IMR-90 (cell line): Measurements from ENCODE around the gene CNP. TPM values are rescaled to one million over a fixed set of nuclear protein-coding genes. Genes with fewer than 3 reads are reported as not detected.

Source experiments
- ATAC-seq: fragments of 200-7000 bp; cut with Tn5 transposase; 2 replicates; pipeline ENCODE4 v1.9.1; 2020; ENCODE audit warnings: low read depth, mild to moderate bottlenecking, moderate library complexity
- BruUV-seq: library from RNA; stranded (reverse); fragments of 400-500 nt; replicated peaks from 2 replicates; lab custom pipeline; 2021; lab: Mats Ljungman, UMichigan
- CTCF ChIA-PET: fragments of 300-600 bp; formaldehyde crosslinking; extraction: SDS; loops from one replicate; lab custom pipeline; 2021; ENCODE audit warnings: antibody characterized with exemption; lab: Yijun Ruan, JAX
- POLR2A ChIA-PET: fragments of 300-600 bp; sonication (Branson Sonifier 250); formaldehyde crosslinking; loops from one replicate; lab custom pipeline; 2022; ENCODE audit warnings: antibody characterized with exemption; ENCODE audit not compliant: unreplicated experiment; lab: Charles Lee
- DNase-seq: peaks from one replicate; pipeline ENCODE4 v3.0.0; 2013
- H2AFZ ChIP-seq: replicated peaks from 2 replicates; pipeline ENCODE3; 2013; ENCODE audit warnings: low read length, mild to moderate bottlenecking; ENCODE audit not compliant: poor library complexity
- H2AK5ac ChIP-seq: 2 replicates; pipeline ENCODE4 v1.6.1; 2013; ENCODE audit warnings: low read depth, low read length, inconsistent platforms
- H2AK9ac ChIP-seq: replicated peaks from 2 replicates; pipeline ENCODE3; 2013; ENCODE audit warnings: mild to moderate bottlenecking, low read depth, low read length, moderate library complexity; ENCODE audit not compliant: poor library complexity
- H2BK120ac ChIP-seq: 2 replicates; pipeline ENCODE4 v1.6.1; 2013; ENCODE audit warnings: low read depth, low read length, inconsistent platforms
- H2BK15ac ChIP-seq: 3 replicates; pipeline ENCODE4 v1.6.1; 2013; ENCODE audit warnings: low read depth, low read length, inconsistent platforms
- H2BK20ac ChIP-seq: 2 replicates; pipeline ENCODE4 v1.6.1; 2013; ENCODE audit warnings: low read depth, mild to moderate bottlenecking, inconsistent platforms, low read length, moderate library complexity
- H2BK5ac ChIP-seq: 2 replicates; pipeline ENCODE4 v1.6.1; 2013; ENCODE audit warnings: mild to moderate bottlenecking, low read depth, low read length, inconsistent platforms; ENCODE audit not compliant: poor library complexity, severe bottlenecking
- H3K14ac ChIP-seq: replicated peaks from 2 replicates; pipeline ENCODE4 v1.6.1; 2013; ENCODE audit warnings: low read depth, low read length, inconsistent platforms
- H3K18ac ChIP-seq: 2 replicates; pipeline ENCODE4 v1.6.1; 2013; ENCODE audit warnings: low read depth, low read length, control low read depth
- H3K23ac ChIP-seq: 2 replicates; pipeline ENCODE4 v1.6.1; 2013; ENCODE audit warnings: low read depth, low read length, inconsistent platforms
- H3K27ac ChIP-seq: 2 replicates; pipeline ENCODE4 v1.5.1; 2013; ENCODE audit warnings: mild to moderate bottlenecking, control low read depth, low read length; ENCODE audit not compliant: insufficient read depth
- H3K27me3 ChIP-seq: 2 replicates; pipeline ENCODE4 v1.6.1; 2013; ENCODE audit warnings: low read length; ENCODE audit not compliant: control insufficient read depth, insufficient read depth
- H3K36me3 ChIP-seq: 2 replicates; pipeline ENCODE4 v1.6.1; 2013; ENCODE audit warnings: low read length, mixed read lengths; ENCODE audit not compliant: control insufficient read depth, insufficient read depth
- H3K4ac ChIP-seq: 2 replicates; pipeline ENCODE4 v1.6.1; 2013; ENCODE audit warnings: low read depth, low read length, inconsistent platforms
- H3K4me1 ChIP-seq: 2 replicates; pipeline ENCODE4 v1.6.1; 2013; ENCODE audit warnings: low read length, mixed read lengths; ENCODE audit not compliant: control insufficient read depth, insufficient read depth
- H3K4me2 ChIP-seq: 2 replicates; pipeline ENCODE4 v1.6.1; 2013; ENCODE audit warnings: low read depth, mild to moderate bottlenecking, control low read depth, low read length, moderate library complexity
- H3K4me3 ChIP-seq: 2 replicates; pipeline ENCODE4 v1.5.1; 2013; ENCODE audit warnings: low read depth, mild to moderate bottlenecking, control low read depth, low read length, moderate library complexity; ENCODE audit not compliant: insufficient read depth
- H3K56ac ChIP-seq: 2 replicates; pipeline ENCODE4 v1.6.1; 2013; ENCODE audit warnings: low read length, inconsistent platforms; ENCODE audit not compliant: insufficient read depth; ENCODE audit errors: extremely low read depth
- H3K79me1 ChIP-seq, 2 experiments: 2 replicates each; pipeline ENCODE4 v1.6.1; 2013; ENCODE audit warnings: low read length in 2 of 2, inconsistent platforms in 1 of 2, low read depth in 1 of 2
- H3K9ac ChIP-seq: 2 replicates; pipeline ENCODE4 v1.6.1; 2013; ENCODE audit warnings: low read depth, low read length, control low read depth
- H3K9me1 ChIP-seq: 2 replicates; pipeline ENCODE4 v1.6.1; 2013; ENCODE audit warnings: low read length, inconsistent platforms; ENCODE audit not compliant: insufficient read depth
- H3K9me3 ChIP-seq: 2 replicates; pipeline ENCODE4 v1.6.1; 2013; ENCODE audit warnings: low read length; ENCODE audit not compliant: control insufficient read depth, insufficient read depth
- H4K20me1 ChIP-seq: 2 replicates; pipeline ENCODE4 v1.6.1; 2013; ENCODE audit warnings: low read length, inconsistent platforms; ENCODE audit not compliant: insufficient read depth
- H4K5ac ChIP-seq: 2 replicates; pipeline ENCODE4 v1.6.1; 2013; ENCODE audit warnings: mild to moderate bottlenecking, low read depth, low read length, control low read depth
- H4K8ac ChIP-seq, 2 experiments: 2 replicates each; pipeline ENCODE4 v1.6.1; 2013; ENCODE audit warnings: low read depth in 2 of 2, low read length in 2 of 2, control low read depth in 1 of 2, inconsistent platforms in 1 of 2
- H4K91ac ChIP-seq: 2 replicates; pipeline ENCODE4 v1.6.1; 2013; ENCODE audit warnings: low read depth, low read length, inconsistent platforms; ENCODE audit not compliant: insufficient read depth
- BHLHE40 ChIP-seq: fragments of 150-350 bp; IDR thresholded peaks from 2 replicates; pipeline ENCODE4 v1.6.1; 2016; ENCODE audit warnings: mild to moderate bottlenecking, low read depth, low read length
- CEBPB ChIP-seq: IDR thresholded peaks from 2 replicates; pipeline ENCODE4 v1.6.1; 2012; ENCODE audit warnings: low read depth, low read length, improper control_type of control experiment
- CHD1 ChIP-seq: IDR thresholded peaks from 2 replicates; pipeline ENCODE4 v1.6.1; 2012; ENCODE audit warnings: low read depth, low read length, improper control_type of control experiment
- CTCF ChIP-seq: conservative IDR thresholded peaks from 2 replicates; pipeline ENCODE4 v1.5.1; 2012; ENCODE audit warnings: mild to moderate bottlenecking, low read depth, low read length, improper control_type of control experiment
- FOS ChIP-seq: fragments of 150-350 bp; IDR thresholded peaks from 2 replicates; pipeline ENCODE4 v1.6.1; 2016; ENCODE audit warnings: low read depth, low read length
- MAFK ChIP-seq: IDR thresholded peaks from 2 replicates; pipeline ENCODE4 v1.6.1; 2012; ENCODE audit warnings: low read depth, low read length, improper control_type of control experiment
- MAZ ChIP-seq: IDR thresholded peaks from 2 replicates; pipeline ENCODE4 v1.6.1; 2012; ENCODE audit warnings: low read depth, mild to moderate bottlenecking, low read length, improper control_type of control experiment, moderate library complexity, borderline replicate concordance
- MXI1 ChIP-seq: IDR thresholded peaks from 2 replicates; pipeline ENCODE4 v1.6.1; 2012; ENCODE audit warnings: low read depth, mild to moderate bottlenecking, low read length, moderate library complexity, borderline replicate concordance
- NFE2L2 ChIP-seq: fragments of 150-350 bp; IDR thresholded peaks from 2 replicates; pipeline ENCODE4 v1.6.1; 2016; ENCODE audit warnings: low read depth, mild to moderate bottlenecking, low read length
- RAD21 ChIP-seq: IDR thresholded peaks from 2 replicates; pipeline ENCODE4 v1.6.1; 2012; ENCODE audit warnings: low read length, improper control_type of control experiment
- RFX5 ChIP-seq: IDR thresholded peaks from 2 replicates; pipeline ENCODE4 v1.8.0; 2012; ENCODE audit warnings: low read depth, mild to moderate bottlenecking, low read length, moderate library complexity
- SMC3 ChIP-seq: fragments of 150-350 bp; IDR thresholded peaks from 2 replicates; pipeline ENCODE4 v1.6.1; 2016; ENCODE audit warnings: low read depth, mild to moderate bottlenecking, antibody characterized with exemption, low read length, moderate library complexity
- USF2 ChIP-seq: fragments of 150-350 bp; IDR thresholded peaks from 2 replicates; pipeline ENCODE4 v1.6.1; 2017; ENCODE audit warnings: mild to moderate bottlenecking, antibody characterized with exemption, low read length, low read depth
- WGBS, 2 experiments: methylation state at CpG; one replicate each; pipeline versions ENCODE4 v1.1.5 to v1.1.7; 2013; ENCODE audit warnings: missing lambda C conversion rate in 2 of 2; ENCODE audit not compliant: insufficient read length in 1 of 2; ENCODE audit errors: extremely low coverage in 2 of 2; 5-methylcytosine and 5-hydroxymethylcytosine counted together
- dilution Hi-C: fragments of 300-500 bp; cut with HindIII; formaldehyde crosslinking; loops from one replicate; pipeline ENCODE4 v1.14.3; 2018; ENCODE audit warnings: low sequenced_read_pairs; ENCODE audit not compliant: unreplicated experiment
- in situ Hi-C: fragments of 300-500 bp; cut with MboI; formaldehyde crosslinking; loops from 3 replicates; pipeline ENCODE4 v1.14.3; 2019; ENCODE audit warnings: low sequenced_read_pairs, inconsistent platforms, mixed read lengths
- intact Hi-C: fragments of 100-400 bp; cut with micrococcal nuclease; formaldehyde crosslinking; loops from 2 replicates; pipeline ENCODE4 v1.10.0; 2022
- polyA plus RNA-seq, 3 experiments: library from polyadenylated mRNA; depleted of rRNA; stranded (reverse); fragments of >200 nt; gene quantifications; 2 replicates each; pipeline ENCODE4 v1.2.3, GENCODE V29; 2012; ENCODE audit warnings: low replicate concordance in 1 of 3
- total RNA-seq: library from RNA; depleted of rRNA; stranded (reverse); fragments of >200 nt; gene quantifications from 2 replicates; pipeline ENCODE4 v1.2.3, GENCODE V29; 2012
- TF ChIP-seq, protein P1 (sequence below): fragments of 150-350 bp; IDR thresholded peaks from 2 replicates; pipeline ENCODE4 v1.6.1; 2016; ENCODE audit warnings: low read depth, mild to moderate bottlenecking, low read length, moderate library complexity, borderline replicate concordance

The CNP gene
- total and polyA plus RNA-seq, 2 of the 4 experiments (the other 2 are of a cell fraction): 45.5 to 46.4 TPM

DNA sequence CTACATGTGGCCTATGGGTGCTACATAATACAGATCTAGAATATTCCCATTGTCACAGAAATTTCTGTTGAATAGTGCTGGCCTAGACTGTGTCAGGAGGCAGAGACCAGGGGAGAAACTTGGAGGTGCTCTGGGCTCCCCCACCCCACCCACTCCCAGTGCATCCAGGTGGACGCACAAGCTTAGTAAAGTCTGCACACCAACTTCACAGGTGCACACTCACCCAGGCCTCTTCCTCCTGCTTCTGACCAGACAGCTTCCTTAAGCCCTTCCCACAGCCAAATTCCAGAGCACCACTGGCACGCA lies 7.6 kb upstream of the CNP start:
- H2BK120ac ChIP-seq: no peak overlapping the region
- no TSS peak for BruUV-seq
- no peak overlapping the region for H4K91ac ChIP-seq
- H2BK15ac ChIP-seq: no peak overlapping the region
- intact Hi-C loops: loop anchor here (1.0 to 2.0 kb wide), 2 partner anchors 146 to 221 kb away; partner anchors contain the start of gene FKBP10
- no peak overlapping the region for H3K23ac ChIP-seq
- no peaks in the 10 kb centered on the region for H3K27me3 ChIP-seq
- no peak overlapping the region for H2BK5ac ChIP-seq
- H3K4ac ChIP-seq: no peak overlapping the region
- H4K20me1 ChIP-seq: no peaks in the 10 kb centered on the region
- H2BK20ac ChIP-seq: no peak overlapping the region
- no peak overlapping the region for H4K8ac ChIP-seq
- H3K4me2 ChIP-seq: no peak overlapping the region
- no peak overlapping the region for H2AK5ac ChIP-seq
- H4K5ac ChIP-seq: no peak overlapping the region
- no peak overlapping the region for H3K27ac ChIP-seq
- H3K9ac ChIP-seq: no peak overlapping the region
- ChIA-PET POLR2A (no interaction called here), CTCF (interaction anchor here (0.5 to 1.8 kb wide), 4 partner anchors 28 to 124 kb away, joined by 3 to 4 read pairs (median 3); partner anchors contain the start of gene ACLY)
- no peak overlapping the region for H3K56ac ChIP-seq
- H3K9me3 ChIP-seq: no peaks in the 10 kb centered on the region
- dilution Hi-C loops: no loop called here
- H3K36me3 ChIP-seq: no peaks in the 10 kb centered on the region
- DNase-seq: peak; percentile 30
- H3K79me1 ChIP-seq: no peaks in the 10 kb centered on the region
- peak overlapping the region; percentile 79 for H2AFZ ChIP-seq
- in situ Hi-C loops: no loop called here
- H3K4me1 ChIP-seq: peaks cover 12% of the 10 kb centered on the region
- H2AK9ac ChIP-seq: no peak overlapping the region
- no peak overlapping the region for H3K14ac ChIP-seq
- H3K4me3 ChIP-seq: no peak overlapping the region
- ATAC-seq: peak; percentile 36
- no peaks in the 10 kb centered on the region for H3K9me1 ChIP-seq
- 40% methylated on average over 1 of the region's 2 CpGs; no CpG with 5 or more reads in 1 of the 2 experiments for WGBS, 2 experiments
- TF ChIP-seq, protein P1, sequence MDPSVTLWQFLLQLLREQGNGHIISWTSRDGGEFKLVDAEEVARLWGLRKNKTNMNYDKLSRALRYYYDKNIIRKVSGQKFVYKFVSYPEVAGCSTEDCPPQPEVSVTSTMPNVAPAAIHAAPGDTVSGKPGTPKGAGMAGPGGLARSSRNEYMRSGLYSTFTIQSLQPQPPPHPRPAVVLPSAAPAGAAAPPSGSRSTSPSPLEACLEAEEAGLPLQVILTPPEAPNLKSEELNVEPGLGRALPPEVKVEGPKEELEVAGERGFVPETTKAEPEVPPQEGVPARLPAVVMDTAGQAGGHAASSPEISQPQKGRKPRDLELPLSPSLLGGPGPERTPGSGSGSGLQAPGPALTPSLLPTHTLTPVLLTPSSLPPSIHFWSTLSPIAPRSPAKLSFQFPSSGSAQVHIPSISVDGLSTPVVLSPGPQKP: no peak
- TF ChIP-seq RFX5: no peak
- TF ChIP-seq FOS: no peak
- no peak for TF ChIP-seq SMC3
- no peak for TF ChIP-seq CEBPB
- TF ChIP-seq MAFK: no peak
- no peak for TF ChIP-seq MAZ
- no peak for TF ChIP-seq CTCF
- no peak for TF ChIP-seq MXI1
- no peak for TF ChIP-seq BHLHE40
- TF ChIP-seq USF2: no peak
- TF ChIP-seq CHD1: no peak
- no peak for TF ChIP-seq NFE2L2
- TF ChIP-seq RAD21: no peak
- no peak overlapping the region for H3K18ac ChIP-seq
